ES-I3 (cell line): ENCODE measurements around the gene MTX3.

ENCODE experiments used
- H3K36me3 ChIP-seq: 2 replicates; pipeline ENCODE4 v1.6.1; 2013; ENCODE audit warnings: mild to moderate bottlenecking, low read length, control low read depth, moderate library complexity; ENCODE audit not compliant: insufficient read depth
- H3K4me1 ChIP-seq: 2 replicates; pipeline ENCODE4 v1.6.1; 2013; ENCODE audit warnings: mild to moderate bottlenecking, control low read depth, low read length; ENCODE audit not compliant: insufficient read depth
- H3K9ac ChIP-seq: 2 replicates; pipeline ENCODE4 v1.6.1; 2013; ENCODE audit warnings: low read depth, mild to moderate bottlenecking, low read length, moderate library complexity
- H3K9me3 ChIP-seq: 2 replicates; pipeline ENCODE4 v1.6.1; 2013; ENCODE audit warnings: mild to moderate bottlenecking, low read length, moderate library complexity; ENCODE audit not compliant: control insufficient read depth, insufficient read depth

The MTX3 gene

GRCh38 chr5:79966448-79966847, 24.6 kb downstream of the MTX3 start:
- Histone ChIP-seq H3K4me1 (peaks cover 5% of the 10 kb centered on the region; the same call in 1 of the 2 replicates), H3K36me3 (no peaks in the 10 kb centered on the region), H3K9me3 (no peaks in the 10 kb centered on the region), H3K9ac (no peak overlapping the region)

GRCh38 chr5:79964136-79964535, 26.9 kb downstream of the MTX3 start:
- H3K4me1 ChIP-seq: peaks cover 5% of the 10 kb centered on the region; the same call in 1 of the 2 replicates
- no peak overlapping the region for H3K9ac ChIP-seq
- H3K9me3 ChIP-seq: no peaks in the 10 kb centered on the region
- no peaks in the 10 kb centered on the region for H3K36me3 ChIP-seq

GRCh38 chr5:79963261-79964061, 27.6 kb downstream of the MTX3 start:
- Histone ChIP-seq H3K4me1 (peaks cover 5% of the 10 kb centered on the region; the same call in 1 of the 2 replicates), H3K9ac (no peak overlapping the region), H3K36me3 (no peaks in the 10 kb centered on the region), H3K9me3 (no peaks in the 10 kb centered on the region)

- Histone ChIP-seq H3K9me3 (no peaks in the 10 kb centered on the region), H3K4me1 (peaks cover 5% of the 10 kb centered on the region; the same call in 1 of the 2 replicates), H3K36me3 (no peaks in the 10 kb centered on the region), H3K9ac (no peak overlapping the region)
Measured at GRCh38 chr5:79962575-79963222, 28.4 kb downstream of the MTX3 start.

GRCh38 chr5:79961716-79962574, 29.1 kb downstream of the MTX3 start:
- Histone ChIP-seq H3K9me3 (no peaks in the 10 kb centered on the region), H3K4me1 (peaks cover 5% of the 10 kb centered on the region; the same call in 1 of the 2 replicates), H3K9ac (no peak overlapping the region), H3K36me3 (no peaks in the 10 kb centered on the region)

- H3K9me3 ChIP-seq: no peaks in the 10 kb centered on the region
- peaks cover 20% of the 10 kb centered on the region for H3K4me1 ChIP-seq
- no peaks in the 10 kb centered on the region for H3K36me3 ChIP-seq
- no peak overlapping the region for H3K9ac ChIP-seq
Measured at GRCh38 chr5:79959407-79959806, 31.7 kb downstream of the MTX3 start.

GRCh38 chr5:79955941-79956670, 35.0 kb downstream of the MTX3 start:
- Histone ChIP-seq H3K4me1 (peaks cover 15% of the 10 kb centered on the region), H3K9me3 (no peaks in the 10 kb centered on the region), H3K9ac (no peak overlapping the region), H3K36me3 (no peaks in the 10 kb centered on the region)

- no peak overlapping the region for H3K9ac ChIP-seq
Measured at GRCh38 chr5:79955356-79955895, 35.6 kb downstream of the MTX3 start.

GRCh38 chr5:79954620-79955019, 36.4 kb downstream of the MTX3 start:
- H3K4me1 ChIP-seq: peaks cover 15% of the 10 kb centered on the region
- H3K9me3 ChIP-seq: no peaks in the 10 kb centered on the region
- H3K36me3 ChIP-seq: no peaks in the 10 kb centered on the region
- H3K9ac ChIP-seq: no peak overlapping the region

More at GRCh38 chr5:79955356-79955895, 35.6 kb downstream of the MTX3 start:
- Histone ChIP-seq H3K4me1 (peaks cover 15% of the 10 kb centered on the region), H3K36me3 (no peaks in the 10 kb centered on the region), H3K9me3 (no peaks in the 10 kb centered on the region)

- Histone ChIP-seq H3K36me3 (no peaks in the 10 kb centered on the region), H3K9me3 (no peaks in the 10 kb centered on the region)
Measured at GRCh38 chr5:79947567-79947966, 43.5 kb downstream of the MTX3 start.

GRCh38 chr5:79938468-79938867, 52.6 kb downstream of the MTX3 start:
- peaks cover 5% of the 10 kb centered on the region; the same call in 1 of the 2 replicates for H3K4me1 ChIP-seq
- no peak overlapping the region for H3K9ac ChIP-seq
- no peaks in the 10 kb centered on the region for H3K9me3 ChIP-seq
- no peaks in the 10 kb centered on the region for H3K36me3 ChIP-seq

More at GRCh38 chr5:79947567-79947966, 43.5 kb downstream of the MTX3 start:
- H3K4me1 ChIP-seq: no peaks in the 10 kb centered on the region
- no peak overlapping the region for H3K9ac ChIP-seq

GRCh38 chr5:79936646-79937216, 54.3 kb downstream of the MTX3 start:
- H3K36me3 ChIP-seq: no peaks in the 10 kb centered on the region
- peaks cover 5% of the 10 kb centered on the region; the same call in 1 of the 2 replicates for H3K4me1 ChIP-seq
- H3K9ac ChIP-seq: no peak overlapping the region
- H3K9me3 ChIP-seq: no peaks in the 10 kb centered on the region; the same call in 1 of the 2 replicates

GRCh38 chr5:79936002-79936645, 54.9 kb downstream of the MTX3 start:
- Histone ChIP-seq H3K9ac (no peak overlapping the region), H3K9me3 (no peaks in the 10 kb centered on the region; the same call in 1 of the 2 replicates), H3K36me3 (no peaks in the 10 kb centered on the region), H3K4me1 (peaks cover 5% of the 10 kb centered on the region; the same call in 1 of the 2 replicates)
